Stomach (tissue), 9 donors: Measurements from ENCODE around the gene PDX1. TPM values are rescaled to one million over a fixed set of nuclear protein-coding genes. Genes with fewer than 3 reads are reported as not detected.

Experiments used
- DNase-seq, 2 donors: peaks; one replicate each; pipeline versions ENCODE4 v3.0.0 to v3.0.0-alpha.2; 2013 to 2019
- H3K27ac ChIP-seq, 5 donors: fragments of 200-600 bp in 4 of 5; sonication (generic) in 4 of 5; one replicate each; pipeline ENCODE4 v1.5.1; 2013 to 2019; ENCODE audit warnings: mild to moderate bottlenecking in 1 of 5, moderate library complexity in 1 of 5
- H3K27me3 ChIP-seq, 3 donors: fragments of 200-600 bp; sonication (generic); one replicate each; pipeline ENCODE4 v1.5.1; 2017 to 2019; ENCODE audit warnings: mixed run types in 1 of 3
- H3K36me3 ChIP-seq, 4 donors: fragments of 200-600 bp; sonication (generic); 1 replicate in 3 of 4; 2 replicates in 1 of 4; pipeline ENCODE4 v1.5.1; 2016 to 2019
- H3K4me1 ChIP-seq, 4 donors: fragments of 200-600 bp; sonication (generic); one replicate each; pipeline ENCODE4 v1.5.1; 2016 to 2019
- H3K4me3 ChIP-seq, 4 donors: fragments of 200-600 bp; sonication (generic) in 3 of 4; one replicate each; pipeline ENCODE4 v1.5.1; 2016 to 2019; ENCODE audit warnings: mild to moderate bottlenecking in 1 of 4
- H3K9me3 ChIP-seq, 4 donors: fragments of 200-600 bp; sonication (generic); one replicate each; pipeline ENCODE4 v1.5.1; 2016 to 2019
- EP300 ChIP-seq: sonication (generic); formaldehyde crosslinking; IDR thresholded peaks from one replicate; pipeline ENCODE4 v1.6.1; 2017; ENCODE audit warnings: antibody characterized with exemption
- POLR2A ChIP-seq, 4 donors: fragments of 450-650 bp; IDR thresholded peaks; one replicate each; pipeline ENCODE4 v1.6.1; 2016; ENCODE audit warnings: antibody characterized with exemption in 4 of 4, control low read depth in 2 of 4, mild to moderate bottlenecking in 1 of 4, moderate library complexity in 1 of 4
- POLR2AphosphoS5 ChIP-seq, 3 donors: sonication (generic); formaldehyde crosslinking; IDR thresholded peaks; one replicate each; pipeline ENCODE4 v1.6.1; 2016; ENCODE audit warnings: antibody characterized with exemption in 3 of 3
- WGBS, 5 donors: extraction: QIAGEN DNeasy Blood & Tissue Kit in 3 of 5; methylation state at CpG; one replicate each; pipeline versions ENCODE4 v1.1.5 to v1.1.7; 2013 to 2018; 5-methylcytosine and 5-hydroxymethylcytosine counted together
- intact Hi-C: fragments of 100-400 bp; cut with DNase I; formaldehyde crosslinking; loops from one replicate; pipeline ENCODE4 v1.15.1; 2023; ENCODE audit warnings: low total_unique reads
- polyA plus RNA-seq, 3 donors: library from polyadenylated mRNA; stranded (reverse); fragments of 200-250 nt; gene quantifications; one replicate each; pipeline ENCODE4 v1.2.3, GENCODE V29; 2013
- total RNA-seq, 5 donors: library from RNA; depleted of rRNA; stranded (reverse); fragments of >200 nt; gene quantifications; one replicate each; pipeline versions ENCODE4 v1.1.0 to v1.2.3, GENCODE V29; 2014 to 2016
- TF ChIP-seq, protein P1 (sequence below), 7 experiments: fragments of 450-650 bp in 4 of 7; fragments of 200-600 bp in 3 of 7; sonication (generic) in 3 of 7; IDR thresholded peaks; one replicate each; pipeline ENCODE4 v1.5.1; 2016 to 2019; ENCODE audit warnings: antibody characterized with exemption in 7 of 7, control low read depth in 2 of 7, mild to moderate bottlenecking in 1 of 7
- donor health status: healthy with polysubstance abuse.
- donor health status: Bipolar disorder and iron deficiency.
- donor health status: healthy.

The PDX1 gene
- total and polyA plus RNA-seq, 8 donors: 0.13 to 1.8 (median 0.92) TPM; not detected in 3

DNA sequence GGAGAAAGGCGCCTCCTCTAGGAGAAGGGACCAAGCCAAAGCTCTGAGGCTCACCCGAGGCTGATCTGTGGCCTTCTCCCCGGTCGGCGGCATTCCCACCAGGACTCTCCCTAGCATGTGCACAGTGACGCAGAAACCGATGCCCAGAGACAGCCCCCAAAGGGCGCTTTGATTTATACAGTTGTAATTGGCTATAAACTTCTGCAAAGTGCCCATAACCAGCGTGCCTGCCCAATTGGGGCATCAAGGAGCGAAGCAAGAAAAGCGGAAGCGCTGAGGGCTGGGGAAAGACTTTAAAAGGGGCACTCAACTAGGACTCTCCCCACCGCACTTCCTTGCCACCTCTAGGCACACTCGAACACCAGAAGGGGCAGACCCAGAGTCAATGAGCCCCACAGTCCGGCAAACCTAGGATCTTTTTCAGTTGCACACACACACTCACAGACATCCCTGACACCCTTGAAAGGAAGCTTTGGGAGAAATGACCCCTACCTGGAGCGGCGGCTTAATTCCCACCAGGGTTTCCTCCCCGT, 47.5 kb downstream of the PDX1 start:
- DNase-seq: peak in 1 of 2 donors; percentile 23

DNA sequence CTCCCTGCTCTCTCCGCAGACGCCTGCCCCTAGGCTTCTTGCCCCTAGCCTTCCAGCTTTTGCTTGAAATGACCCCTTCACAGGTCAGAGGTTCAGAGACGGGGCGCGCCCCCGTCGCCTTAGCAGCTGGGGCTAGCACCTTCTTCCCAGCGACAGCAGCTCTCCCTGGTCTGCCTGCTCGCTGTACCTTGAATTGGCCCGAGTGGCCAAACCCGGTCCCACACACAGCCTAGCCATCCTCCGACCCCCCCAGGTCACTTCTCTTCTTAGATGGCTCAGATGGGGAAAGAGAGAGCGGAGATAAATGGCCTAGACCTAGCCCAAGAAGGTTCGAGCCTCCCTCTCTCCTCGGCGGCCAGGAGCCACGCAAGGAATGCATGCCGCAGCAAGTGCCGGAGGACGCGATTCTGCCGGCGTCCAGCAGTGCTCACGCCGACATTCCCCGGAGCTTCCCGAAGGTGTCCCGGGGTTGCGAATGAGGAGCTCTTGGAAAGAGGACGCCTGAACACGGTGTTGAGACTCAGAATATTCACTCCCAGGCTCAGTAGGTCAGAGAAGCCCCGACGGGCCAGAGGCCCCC, 48.0 kb downstream of the PDX1 start:
- Histone ChIP-seq H3K9me3 (no peaks in the 10 kb centered on the region), H3K27me3 (peaks cover 40 to 100% (median 91%) of the 10 kb centered on the region in 3 donors), H3K27ac (no peak overlapping the region), H3K4me3 (peak overlapping the region in 2 of 4 donors; percentile 28 to 48), H3K4me1 (peaks cover 23 to 52% (median 41%) of the 10 kb centered on the region in 4 donors), H3K36me3 (no peaks in the 10 kb centered on the region)
- WGBS, 5 donors: 3 to 7% (median 5%) methylated on average over 22 to 33 of the region's 33 CpGs
- peak in 1 of 2 donors; percentile 24 for DNase-seq
- TF ChIP-seq, protein P1, sequence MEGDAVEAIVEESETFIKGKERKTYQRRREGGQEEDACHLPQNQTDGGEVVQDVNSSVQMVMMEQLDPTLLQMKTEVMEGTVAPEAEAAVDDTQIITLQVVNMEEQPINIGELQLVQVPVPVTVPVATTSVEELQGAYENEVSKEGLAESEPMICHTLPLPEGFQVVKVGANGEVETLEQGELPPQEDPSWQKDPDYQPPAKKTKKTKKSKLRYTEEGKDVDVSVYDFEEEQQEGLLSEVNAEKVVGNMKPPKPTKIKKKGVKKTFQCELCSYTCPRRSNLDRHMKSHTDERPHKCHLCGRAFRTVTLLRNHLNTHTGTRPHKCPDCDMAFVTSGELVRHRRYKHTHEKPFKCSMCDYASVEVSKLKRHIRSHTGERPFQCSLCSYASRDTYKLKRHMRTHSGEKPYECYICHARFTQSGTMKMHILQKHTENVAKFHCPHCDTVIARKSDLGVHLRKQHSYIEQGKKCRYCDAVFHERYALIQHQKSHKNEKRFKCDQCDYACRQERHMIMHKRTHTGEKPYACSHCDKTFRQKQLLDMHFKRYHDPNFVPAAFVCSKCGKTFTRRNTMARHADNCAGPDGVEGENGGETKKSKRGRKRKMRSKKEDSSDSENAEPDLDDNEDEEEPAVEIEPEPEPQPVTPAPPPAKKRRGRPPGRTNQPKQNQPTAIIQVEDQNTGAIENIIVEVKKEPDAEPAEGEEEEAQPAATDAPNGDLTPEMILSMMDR (IDR thresholded peaks at IDR 0.05): no peak
- no peak for TF ChIP-seq POLR2AphosphoS5 (IDR thresholded peaks at IDR 0.05)
- TF ChIP-seq POLR2A (IDR thresholded peaks at IDR 0.05): no peak
- no peak for TF ChIP-seq EP300
- intact Hi-C loops: no loop called here

More for the DNA sequence above, 47.5 kb downstream of the PDX1 start:
- peaks cover 40 to 100% (median 88%) of the 10 kb centered on the region in 3 donors for H3K27me3 ChIP-seq
- no peak overlapping the region for H3K27ac ChIP-seq
- H3K4me3 ChIP-seq: peak overlapping the region in 1 of 4 donors; percentile 28
- intact Hi-C loops: no loop called here
- peaks cover 23 to 52% (median 44%) of the 10 kb centered on the region in 4 donors for H3K4me1 ChIP-seq
- no peaks in the 10 kb centered on the region for H3K9me3 ChIP-seq
- TF ChIP-seq, protein P1 (IDR thresholded peaks at IDR 0.05): no peak
- no peak for TF ChIP-seq POLR2A (IDR thresholded peaks at IDR 0.05)
- TF ChIP-seq POLR2AphosphoS5 (IDR thresholded peaks at IDR 0.05): no peak
- TF ChIP-seq EP300: no peak
- 7 to 17% (median 10%) methylated on average over 16 to 18 of the region's 18 CpGs for WGBS, 5 donors
- H3K36me3 ChIP-seq: no peaks in the 10 kb centered on the region

DNA sequence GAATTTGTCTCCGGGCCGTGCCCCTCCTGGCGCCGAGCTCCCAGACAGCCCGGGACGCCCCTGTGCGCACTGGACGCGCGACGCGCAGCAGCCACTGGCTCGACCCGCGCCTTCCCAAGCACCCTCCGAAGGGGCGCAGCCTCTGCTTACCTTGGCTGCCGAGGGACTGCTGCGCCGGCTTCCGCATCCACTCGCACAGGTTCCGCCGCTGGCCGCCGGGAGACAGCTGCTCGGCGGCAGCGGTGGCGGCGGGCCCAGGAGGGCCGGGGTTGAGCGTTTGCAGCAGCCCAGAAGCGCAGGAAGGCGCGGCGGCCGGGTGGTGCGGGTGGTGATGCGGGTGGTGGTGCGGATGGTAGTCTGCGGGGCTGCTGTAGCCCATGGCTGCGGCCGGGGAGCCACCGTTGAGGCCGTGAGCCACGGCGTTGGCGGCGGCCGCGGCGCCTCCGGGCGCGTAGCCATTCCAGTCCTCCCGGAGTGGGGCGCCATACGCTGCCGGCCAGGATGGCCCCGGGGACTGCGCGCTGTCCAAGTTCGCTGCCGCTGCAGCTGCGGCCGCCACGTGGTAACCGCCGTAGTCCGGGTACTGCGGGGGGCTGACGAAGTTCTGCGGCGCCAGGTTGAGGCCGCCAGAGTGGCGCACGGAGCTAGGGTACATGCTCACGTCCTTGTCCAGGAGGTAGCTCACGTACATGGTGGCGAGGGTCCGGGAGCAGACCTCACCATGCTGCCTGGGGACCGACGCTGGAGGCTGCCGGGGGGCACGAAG, 48.7 kb downstream of the PDX1 start:
- H3K27ac ChIP-seq: no peak overlapping the region
- peak; percentile 26 to 62 for DNase-seq
- H3K4me3 ChIP-seq: peak overlapping the region in 2 of 4 donors; percentile 28 to 48
- H3K9me3 ChIP-seq: no peaks in the 10 kb centered on the region
- intact Hi-C loops: no loop called here
- 1 to 3% (median 2%) methylated on average over 22 to 86 of the region's 86 CpGs for WGBS, 5 donors
- peaks cover 23 to 52% (median 41%) of the 10 kb centered on the region in 4 donors for H3K4me1 ChIP-seq
- H3K36me3 ChIP-seq: no peaks in the 10 kb centered on the region
- TF ChIP-seq EP300 (no peak), POLR2AphosphoS5 (IDR thresholded peaks at IDR 0.05) (no peak), POLR2A (IDR thresholded peaks at IDR 0.05) (no peak)
- TF ChIP-seq, protein P1 (IDR thresholded peaks at IDR 0.05): no peak
- peaks cover 40 to 100% (median 94%) of the 10 kb centered on the region in 3 donors for H3K27me3 ChIP-seq

DNA sequence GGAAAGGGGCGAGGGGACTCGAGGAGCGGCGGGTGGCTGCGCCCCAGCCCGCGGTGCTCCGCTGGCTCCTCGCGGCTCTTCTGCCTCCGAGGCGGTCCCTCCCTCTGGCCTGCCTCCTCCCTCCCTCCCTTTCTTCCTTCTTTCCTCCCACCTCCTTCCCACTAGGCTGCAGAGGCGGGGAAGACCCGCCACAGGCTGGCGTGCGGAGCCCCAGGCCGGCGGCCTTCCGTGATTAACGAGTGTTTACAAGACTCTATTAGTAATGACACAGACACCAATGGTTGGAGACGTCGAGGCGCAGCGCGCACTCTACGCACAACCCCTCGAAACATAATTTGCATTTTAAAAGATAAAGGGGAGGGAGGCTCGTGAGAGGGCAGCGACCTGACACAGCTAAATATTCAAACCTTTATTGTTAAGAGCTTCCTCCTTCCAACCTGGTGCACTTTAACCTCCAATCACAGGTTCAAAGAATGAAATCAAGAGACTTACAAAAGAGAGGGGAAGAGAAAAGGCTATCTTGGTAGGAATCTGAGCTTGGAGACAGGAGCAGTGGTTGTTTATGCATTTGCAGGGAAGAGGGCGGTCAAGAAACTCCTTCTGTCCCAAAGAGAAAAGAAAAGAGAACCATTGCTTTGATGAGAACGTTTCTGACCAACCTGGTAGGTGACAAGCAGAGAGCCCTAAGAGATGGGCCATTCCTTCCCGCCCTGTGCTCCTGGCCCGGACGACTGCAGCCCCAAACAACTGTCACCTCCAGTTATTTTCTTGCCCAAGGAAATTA, 49.5 kb downstream of the PDX1 start, which contains the start of gene CDX2:
CDX2 (minus strand) TSS at position 234 of the 784 bp plus-strand sequence. CDS start 309 bp downstream, outside the sequence.
- no peak within 1 kb of the TSS for H3K27ac ChIP-seq
- H3K36me3 ChIP-seq: no peaks in the 10 kb centered on the region
- H3K9me3 ChIP-seq: no peaks in the 10 kb centered on the region
- DNase-seq: peak; percentile 24 to 66
- peaks cover 43 to 100% (median 95%) of the 10 kb centered on the region in 3 donors for H3K27me3 ChIP-seq
- 6 to 10% (median 6%) methylated on average over 24 to 34 of the region's 34 CpGs for WGBS, 5 donors
- H3K4me3 ChIP-seq: peak within 1 kb of the TSS in 2 of 4 donors; percentile 28 to 48
- intact Hi-C loops: no loop called here
- TF ChIP-seq EP300 (no peak), POLR2AphosphoS5 (IDR thresholded peaks at IDR 0.05) (no peak), POLR2A (IDR thresholded peaks at IDR 0.05) (no peak)
- TF ChIP-seq, protein P1 (IDR thresholded peaks at IDR 0.05): no peak
- peaks cover 23 to 52% (median 41%) of the 10 kb centered on the region in 4 donors for H3K4me1 ChIP-seq
